IMR-90 (cell line): ENCODE data around the gene TIMM13.

ENCODE experiments used
- CTCF ChIP-seq: conservative IDR thresholded peaks from 2 replicates; pipeline ENCODE4 v1.5.1; 2012; ENCODE audit warnings: mild to moderate bottlenecking, low read depth, low read length, improper control_type of control experiment
- ELK1 ChIP-seq: fragments of 150-350 bp; IDR thresholded peaks from 2 replicates; pipeline ENCODE4 v1.6.1; 2016; ENCODE audit warnings: low read depth, mild to moderate bottlenecking, low read length, moderate library complexity, borderline replicate concordance
- MAFK ChIP-seq: IDR thresholded peaks from 2 replicates; pipeline ENCODE4 v1.6.1; 2012; ENCODE audit warnings: low read depth, low read length, improper control_type of control experiment
- USF2 ChIP-seq: fragments of 150-350 bp; IDR thresholded peaks from 2 replicates; pipeline ENCODE4 v1.6.1; 2017; ENCODE audit warnings: mild to moderate bottlenecking, antibody characterized with exemption, low read length, low read depth

- no peak for TF ChIP-seq CTCF
- no peak for TF ChIP-seq MAFK
- TF ChIP-seq ELK1: no peak
- TF ChIP-seq USF2: no peak
Observed at GRCh38 chr19:2382530-2383222, 44.7 kb downstream of the TIMM13 start.
